ENCODE results near the gene PIP4P1.

- no peak for TF ChIP-seq EZH2 (IDR thresholded peaks at IDR 0.05)
- TF ChIP-seq POLR2AphosphoS5 (IDR thresholded peaks at IDR 0.05; ENCODE audit: borderline replicate concordance, low read depth, low read length) = no peak
- TF ChIP-seq FOXP2 (optimal IDR thresholded peaks at IDR 0.05; ENCODE audit: control extremely low read depth, extremely low read length, insufficient read depth) = no peak
These were observed 40.1 kb upstream of the PIP4P1 start for GRCh38 chr14:20501346-20501745.
